GM12878 (cell line): ENCODE measurements around the gene CXXC1. TPM values are rescaled to one million over a fixed set of nuclear protein-coding genes. Genes with fewer than 3 reads are reported as not detected.

Experiments used
- CREB1 ChIP-seq: IDR thresholded peaks from 2 replicates; pipeline ENCODE4 v1.6.1; 2012; ENCODE audit warnings: low read depth, mild to moderate bottlenecking, inconsistent platforms
- ESRRA ChIP-seq: IDR thresholded peaks from 2 replicates; pipeline ENCODE4 v1.6.1; 2012; ENCODE audit warnings: mild to moderate bottlenecking, low read length, improper control_type of control experiment
- IRF4 ChIP-seq: IDR thresholded peaks from 2 replicates; pipeline ENCODE4 v1.6.1; 2011; ENCODE audit warnings: low read depth, low read length
- JUNB ChIP-seq: IDR thresholded peaks from 2 replicates; pipeline ENCODE4 v1.6.1; 2016; ENCODE audit warnings: antibody characterized with exemption, mild to moderate bottlenecking
- JUND ChIP-seq: IDR thresholded peaks from 2 replicates; pipeline ENCODE4 v1.6.1; 2012; ENCODE audit warnings: low read depth, mild to moderate bottlenecking, low read length, improper control_type of control experiment, moderate library complexity
- MTA3 ChIP-seq: IDR thresholded peaks from 2 replicates; pipeline ENCODE4 v1.6.1; 2012; ENCODE audit warnings: low read length, inconsistent platforms, borderline replicate concordance
- MYB ChIP-seq: fragments of 150-350 bp; IDR thresholded peaks from 2 replicates; pipeline ENCODE4 v1.6.1; 2014; ENCODE audit warnings: mild to moderate bottlenecking, low read depth, low read length, borderline replicate concordance
- NFIC ChIP-seq: IDR thresholded peaks from 2 replicates; pipeline ENCODE4 v1.6.1; 2012; ENCODE audit warnings: low read depth, mild to moderate bottlenecking, inconsistent platforms, low read length, moderate library complexity
- NR2C1 ChIP-seq: fragments of 450-650 bp; IDR thresholded peaks from 2 replicates; pipeline ENCODE4 v1.6.1; 2017; ENCODE audit warnings: antibody characterized with exemption, mild to moderate bottlenecking, moderate library complexity
- PRDM15 ChIP-seq: fragments of 450-650 bp; formaldehyde crosslinking; IDR thresholded peaks from 2 replicates; pipeline ENCODE4 v1.4.0; 2020; ENCODE audit warnings: mild to moderate bottlenecking, moderate library complexity
- RAD51 ChIP-seq: fragments of 450-650 bp; IDR thresholded peaks from 2 replicates; pipeline ENCODE4 v1.6.1; 2016; ENCODE audit warnings: moderate library complexity, mild to moderate bottlenecking, inconsistent platforms
- SPI1 ChIP-seq: IDR thresholded peaks from 2 replicates; pipeline ENCODE4 v1.6.1; 2011; ENCODE audit warnings: low read depth, mild to moderate bottlenecking, low read length, moderate library complexity, borderline replicate concordance; ENCODE audit not compliant: insufficient read depth
- USF2 ChIP-seq: IDR thresholded peaks from 2 replicates; pipeline ENCODE4 v1.6.1; 2011; ENCODE audit warnings: low read depth, low read length, improper control_type of control experiment, borderline replicate concordance
- YBX1 ChIP-seq: fragments of 450-650 bp; IDR thresholded peaks from 2 replicates; pipeline ENCODE4 v1.6.1; 2016; ENCODE audit warnings: antibody characterized with exemption
- ZNF207 ChIP-seq: fragments of 450-650 bp; IDR thresholded peaks from 2 replicates; pipeline ENCODE4 v1.6.1; 2014; ENCODE audit warnings: antibody characterized with exemption, mild to moderate bottlenecking, borderline replicate concordance
- ZNF384 ChIP-seq: IDR thresholded peaks from 2 replicates; pipeline ENCODE4 v1.6.1; 2012; ENCODE audit warnings: low read depth, mild to moderate bottlenecking, low read length, improper control_type of control experiment, borderline replicate concordance
- polyA plus RNA-seq, 11 experiments: library from polyadenylated mRNA; depleted of rRNA in 4 of 11; unstranded in 6 of 11; stranded (reverse) in 5 of 11; fragments of >200 nt; fragmentation: Nextera tagmentation in 4 of 11; fragmentation: Illumina TruSeq in 1 of 11; extraction: Ambion mirVana in 4 of 11; extraction: Trizol in 1 of 11; gene quantifications; 1 replicate in 1 of 11; 2 replicates in 10 of 11; pipeline versions ENCODE4 v1.2.1 to v1.2.3, GENCODE V29; 2011 to 2016; ENCODE audit warnings: inconsistent platforms in 2 of 11, missing spikeins in 2 of 11, low read depth in 1 of 11
- total RNA-seq, 4 experiments: library from RNA; depleted of rRNA in 3 of 4; stranded (reverse); fragments of >200 nt in 3 of 4; fragmentation: Illumina TruSeq in 1 of 4; extraction: Trizol in 1 of 4; gene quantifications; 2 replicates each; pipeline versions ENCODE4 v1.2.1 to v1.2.3, GENCODE V29; 2013 to 2021
- TF ChIP-seq, protein P1 (sequence below): fragments of 450-650 bp; IDR thresholded peaks from 2 replicates; pipeline ENCODE4 v1.6.1; 2017; ENCODE audit warnings: mild to moderate bottlenecking, moderate library complexity
- TF ChIP-seq, protein P2 (sequence below): IDR thresholded peaks from 2 replicates; pipeline ENCODE4 v1.6.1; 2011; ENCODE audit warnings: low read depth, mild to moderate bottlenecking, low read length, moderate library complexity, borderline replicate concordance; ENCODE audit errors: extremely low read depth
- TF ChIP-seq, protein P3 (sequence below): fragments of 450-650 bp; formaldehyde crosslinking; IDR thresholded peaks from 2 replicates; pipeline ENCODE4 v1.4.0; 2022; ENCODE audit warnings: mild to moderate bottlenecking, moderate library complexity

CXXC1 gene
- total and polyA plus RNA-seq, 10 of the 15 experiments (the other 5 are each of a cell fraction or from before 2014, with no cell fraction given), result 9.2 to 180 (median 93.8) TPM

- no peak for TF ChIP-seq CREB1
- TF ChIP-seq SPI1, result peak; percentile 89
- TF ChIP-seq NR2C1, result 0 out of 2 replicates have a peak, but pooled peaks have one; percentile 29
- TF ChIP-seq MTA3, result no peak
- TF ChIP-seq, protein P1, sequence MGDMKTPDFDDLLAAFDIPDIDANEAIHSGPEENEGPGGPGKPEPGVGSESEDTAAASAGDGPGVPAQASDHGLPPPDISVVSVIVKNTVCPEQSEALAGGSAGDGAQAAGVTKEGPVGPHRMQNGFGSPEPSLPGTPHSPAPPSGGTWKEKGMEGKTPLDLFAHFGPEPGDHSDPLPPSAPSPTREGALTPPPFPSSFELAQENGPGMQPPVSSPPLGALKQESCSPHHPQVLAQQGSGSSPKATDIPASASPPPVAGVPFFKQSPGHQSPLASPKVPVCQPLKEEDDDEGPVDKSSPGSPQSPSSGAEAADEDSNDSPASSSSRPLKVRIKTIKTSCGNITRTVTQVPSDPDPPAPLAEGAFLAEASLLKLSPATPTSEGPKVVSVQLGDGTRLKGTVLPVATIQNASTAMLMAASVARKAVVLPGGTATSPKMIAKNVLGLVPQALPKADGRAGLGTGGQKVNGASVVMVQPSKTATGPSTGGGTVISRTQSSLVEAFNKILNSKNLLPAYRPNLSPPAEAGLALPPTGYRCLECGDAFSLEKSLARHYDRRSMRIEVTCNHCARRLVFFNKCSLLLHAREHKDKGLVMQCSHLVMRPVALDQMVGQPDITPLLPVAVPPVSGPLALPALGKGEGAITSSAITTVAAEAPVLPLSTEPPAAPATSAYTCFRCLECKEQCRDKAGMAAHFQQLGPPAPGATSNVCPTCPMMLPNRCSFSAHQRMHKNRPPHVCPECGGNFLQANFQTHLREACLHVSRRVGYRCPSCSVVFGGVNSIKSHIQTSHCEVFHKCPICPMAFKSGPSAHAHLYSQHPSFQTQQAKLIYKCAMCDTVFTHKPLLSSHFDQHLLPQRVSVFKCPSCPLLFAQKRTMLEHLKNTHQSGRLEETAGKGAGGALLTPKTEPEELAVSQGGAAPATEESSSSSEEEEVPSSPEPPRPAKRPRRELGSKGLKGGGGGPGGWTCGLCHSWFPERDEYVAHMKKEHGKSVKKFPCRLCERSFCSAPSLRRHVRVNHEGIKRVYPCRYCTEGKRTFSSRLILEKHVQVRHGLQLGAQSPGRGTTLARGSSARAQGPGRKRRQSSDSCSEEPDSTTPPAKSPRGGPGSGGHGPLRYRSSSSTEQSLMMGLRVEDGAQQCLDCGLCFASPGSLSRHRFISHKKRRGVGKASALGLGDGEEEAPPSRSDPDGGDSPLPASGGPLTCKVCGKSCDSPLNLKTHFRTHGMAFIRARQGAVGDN, result no peak
- TF ChIP-seq YBX1, result no peak
- no peak for TF ChIP-seq PRDM15 (CRISPR knock-in tag)
- TF ChIP-seq JUNB, result no peak
- TF ChIP-seq IRF4, result no peak
- no peak for TF ChIP-seq ZNF384
- TF ChIP-seq, protein P2, sequence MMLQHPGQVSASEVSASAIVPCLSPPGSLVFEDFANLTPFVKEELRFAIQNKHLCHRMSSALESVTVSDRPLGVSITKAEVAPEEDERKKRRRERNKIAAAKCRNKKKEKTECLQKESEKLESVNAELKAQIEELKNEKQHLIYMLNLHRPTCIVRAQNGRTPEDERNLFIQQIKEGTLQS, result no peak
- no peak for TF ChIP-seq RAD51
- TF ChIP-seq ESRRA, result no peak
- TF ChIP-seq JUND, result no peak
- TF ChIP-seq ZNF207, result no peak
- TF ChIP-seq MYB, result no peak
- TF ChIP-seq, protein P3, sequence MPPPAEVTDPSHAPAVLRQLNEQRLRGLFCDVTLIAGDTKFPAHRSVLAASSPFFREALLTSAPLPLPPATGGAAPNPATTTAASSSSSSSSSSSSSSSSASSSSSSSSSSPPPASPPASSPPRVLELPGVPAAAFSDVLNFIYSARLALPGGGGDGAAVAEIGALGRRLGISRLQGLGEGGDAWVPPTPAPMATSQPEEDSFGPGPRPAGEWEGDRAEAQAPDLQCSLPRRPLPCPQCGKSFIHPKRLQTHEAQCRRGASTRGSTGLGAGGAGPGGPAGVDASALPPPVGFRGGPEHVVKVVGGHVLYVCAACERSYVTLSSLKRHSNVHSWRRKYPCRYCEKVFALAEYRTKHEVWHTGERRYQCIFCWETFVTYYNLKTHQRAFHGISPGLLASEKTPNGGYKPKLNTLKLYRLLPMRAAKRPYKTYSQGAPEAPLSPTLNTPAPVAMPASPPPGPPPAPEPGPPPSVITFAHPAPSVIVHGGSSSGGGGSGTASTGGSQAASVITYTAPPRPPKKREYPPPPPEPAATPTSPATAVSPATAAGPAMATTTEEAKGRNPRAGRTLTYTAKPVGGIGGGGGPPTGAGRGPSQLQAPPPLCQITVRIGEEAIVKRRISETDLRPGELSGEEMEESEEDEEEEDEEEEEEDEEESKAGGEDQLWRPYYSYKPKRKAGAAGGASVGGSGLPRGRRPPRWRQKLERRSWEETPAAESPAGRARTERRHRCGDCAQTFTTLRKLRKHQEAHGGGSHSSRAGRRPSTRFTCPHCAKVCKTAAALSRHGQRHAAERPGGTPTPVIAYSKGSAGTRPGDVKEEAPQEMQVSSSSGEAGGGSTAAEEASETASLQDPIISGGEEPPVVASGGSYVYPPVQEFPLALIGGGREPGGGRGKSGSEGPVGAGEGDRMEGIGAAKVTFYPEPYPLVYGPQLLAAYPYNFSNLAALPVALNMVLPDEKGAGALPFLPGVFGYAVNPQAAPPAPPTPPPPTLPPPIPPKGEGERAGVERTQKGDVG (CRISPR knock-in tag), result no peak
- no peak for TF ChIP-seq USF2
- no peak for TF ChIP-seq NFIC
Measured at GRCh38 chr18:50266248-50266704, 21.2 kb downstream of the CXXC1 start, which contains the start of gene CFAP53 (continued).
